ENCODE data around the gene MGAT5B. TPM values are rescaled to one million over a fixed set of nuclear protein-coding genes. Genes with fewer than 3 reads are reported as not detected.

Gene MGAT5B
- total RNA-seq, 1 experiment from 2014 or later: 4.4 TPM

- POLR2A ChIA-PET: no interaction called here
These were observed 84.2 kb downstream of the MGAT5B start for GRCh38 chr17:76952402-76952801.

GRCh38 chr17:76953066-76953465 is 84.9 kb downstream of the MGAT5B start:
- ChIA-PET POLR2A (interaction anchor here (0.6 kb wide), 1 partner anchor 925 kb away, joined by 3 read pairs; no protein-coding TSS in a partner anchor), RAD21 (ENCODE audit: low non-redundant PET in 1 of 2, low total read pairs in 2 of 2, uncharacterized antibody in 2 of 2, unreplicated experiment in 2 of 2) (no interaction called here), CTCF (no interaction called here)
- H3K36me3 ChIP-seq (ENCODE audit: control insufficient read depth in 1 of 2, insufficient read depth in 2 of 2, low read length in 2 of 2): no peaks in the 10 kb centered on the region
- H3K27me3 ChIP-seq (ENCODE audit: insufficient read depth, low read length): no peaks in the 10 kb centered on the region; the same call in 1 of the 2 replicates
- H3K27ac ChIP-seq (ENCODE audit: low read depth, low read length): no peak overlapping the region
- H3K9me2 ChIP-seq (ENCODE audit: insufficient read depth): no peaks in the 10 kb centered on the region
- no peaks in the 10 kb centered on the region for H3K4me1 ChIP-seq (ENCODE audit: control insufficient read depth in 1 of 2, insufficient read depth in 2 of 2, low read length in 2 of 2)
- H3K4me3 ChIP-seq (replicated peaks in 1 of 2; ENCODE audit: low read depth in 1 of 2, low read length in 2 of 2): no peak overlapping the region
- ATAC-seq (no peak), DNase-seq (ENCODE audit: low read depth, low spot score) (no peak)
- no TSS peak for BruUV-seq (replicated peaks)
- no peak overlapping the region for H3K4me2 ChIP-seq (ENCODE audit: low read length)
- H4K20me1 ChIP-seq (ENCODE audit: insufficient read depth): no peaks in the 10 kb centered on the region
- H3K9ac ChIP-seq (ENCODE audit: low read length): no peak overlapping the region
- H3K9me3 ChIP-seq (ENCODE audit: control insufficient read depth in 1 of 2, insufficient read depth in 1 of 2, low read depth in 1 of 2, low read length in 2 of 2): no peaks in the 10 kb centered on the region
- TF ChIP-seq SRF (IDR thresholded peaks at IDR 0.05; ENCODE audit: low read depth) (no peak), MAX (IDR thresholded peaks at IDR 0.05) (no peak), POLR2AphosphoS5 (IDR thresholded peaks at IDR 0.05; ENCODE audit: low read depth, low read length) (no peak), YY1 (IDR thresholded peaks at IDR 0.05; ENCODE audit: extremely low read depth, insufficient replicate concordance, low read depth, low read length) (no peak), TCF7L2 (IDR thresholded peaks at IDR 0.05; ENCODE audit: borderline replicate concordance, extremely low read depth, insufficient read depth, insufficient read length) (no peak), EGR1 (IDR thresholded peaks at IDR 0.05; ENCODE audit: low read depth) (no peak), ATF3 (IDR thresholded peaks at IDR 0.05) (no peak)
- no peaks in the 10 kb centered on the region for H3K79me2 ChIP-seq (ENCODE audit: insufficient read depth, low read length)
- no peak overlapping the region for H2AFZ ChIP-seq (ENCODE audit: low read depth, low read length, poor library complexity, severe bottlenecking)
- intact Hi-C loops (cut with micrococcal nuclease): no loop called here

More at GRCh38 chr17:76952402-76952801, 84.2 kb downstream of the MGAT5B start:
- intact Hi-C loops (cut with micrococcal nuclease): no loop called here
- no peaks in the 10 kb centered on the region for H3K79me2 ChIP-seq (ENCODE audit: insufficient read depth, low read length)
- H3K4me2 ChIP-seq (ENCODE audit: low read length): no peak overlapping the region
- H2AFZ ChIP-seq (ENCODE audit: low read depth, low read length, poor library complexity, severe bottlenecking): no peak overlapping the region
- H3K4me3 ChIP-seq (replicated peaks in 1 of 2; ENCODE audit: low read depth in 1 of 2, low read length in 2 of 2): no peak overlapping the region
- no peak for TF ChIP-seq ELF1 (IDR thresholded peaks at IDR 0.05; ENCODE audit: borderline replicate concordance, low read depth)
- H3K9ac ChIP-seq (ENCODE audit: low read length): no peak overlapping the region
- H3K27ac ChIP-seq (ENCODE audit: low read depth, low read length): no peak overlapping the region
- no peaks in the 10 kb centered on the region for H3K9me2 ChIP-seq (ENCODE audit: insufficient read depth)
- no peak for ATAC-seq
- H3K36me3 ChIP-seq (ENCODE audit: control insufficient read depth in 1 of 2, insufficient read depth in 2 of 2, low read length in 2 of 2): no peaks in the 10 kb centered on the region
- ChIA-PET RAD21 (ENCODE audit: low non-redundant PET in 1 of 2, low total read pairs in 2 of 2, uncharacterized antibody in 2 of 2, unreplicated experiment in 2 of 2) (interaction anchor here in 1 of 2 experiments (0.7 kb wide), 1 partner anchor 26 kb away, joined by 3 read pairs; no protein-coding TSS in a partner anchor), CTCF (no interaction called here)
- H3K4me1 ChIP-seq (ENCODE audit: control insufficient read depth in 1 of 2, insufficient read depth in 2 of 2, low read length in 2 of 2): no peaks in the 10 kb centered on the region
- no peaks in the 10 kb centered on the region for H3K9me3 ChIP-seq (ENCODE audit: control insufficient read depth in 1 of 2, insufficient read depth in 1 of 2, low read depth in 1 of 2, low read length in 2 of 2)
- no peaks in the 10 kb centered on the region for H4K20me1 ChIP-seq (ENCODE audit: insufficient read depth)
- DNase-seq (ENCODE audit: low read depth, low spot score): no peak
- no TSS peak for BruUV-seq (replicated peaks)
- H3K27me3 ChIP-seq (ENCODE audit: insufficient read depth, low read length): no peaks in the 10 kb centered on the region; the same call in 1 of the 2 replicates
